HL-60 (cell line): ENCODE measurements around the gene CLOCK.

Experiments used
- DNase-seq, 2 experiments: peaks; one replicate each; pipeline ENCODE4 v3.0.0-alpha.2; 2010 to 2020; ENCODE audit warnings: low read depth in 1 of 2, low spot score in 1 of 2
- H3K27ac ChIP-seq: fragments of 250-450 bp; sonication (Bioruptor Pico); replicated peaks from 2 replicates; pipeline ENCODE4 v1.5.1; 2020; ENCODE audit warnings: mild to moderate bottlenecking, moderate library complexity
- H3K27me3 ChIP-seq: fragments of 250-450 bp; sonication (Bioruptor Pico); 2 replicates; pipeline ENCODE4 v1.5.1; 2021; ENCODE audit warnings: mild to moderate bottlenecking, moderate library complexity; ENCODE audit not compliant: insufficient read depth, poor library complexity, severe bottlenecking
- H3K4me3 ChIP-seq: replicated peaks from 2 replicates; pipeline ENCODE4 v1.5.1; 2011; ENCODE audit warnings: mild to moderate bottlenecking, control low read depth, low read length; ENCODE audit not compliant: insufficient read depth
- GABPA ChIP-seq: IDR thresholded peaks from 2 replicates; pipeline ENCODE4 v1.6.1; 2012; ENCODE audit warnings: low read depth
- POLR2AphosphoS5 ChIP-seq: IDR thresholded peaks from 2 replicates; pipeline ENCODE4 v1.6.1; 2012; ENCODE audit warnings: low read depth
- SPI1 ChIP-seq: IDR thresholded peaks from 2 replicates; pipeline ENCODE4 v1.6.1; 2012; ENCODE audit warnings: low read depth, mild to moderate bottlenecking, borderline replicate concordance
- TF ChIP-seq, protein P1 (sequence below): IDR thresholded peaks from one replicate; pipeline ENCODE4 v1.5.1; 2011; ENCODE audit warnings: low read length, control low read depth, inconsistent platforms; ENCODE audit not compliant: insufficient read depth
- TF ChIP-seq, protein P2 (sequence below): IDR thresholded peaks from 2 replicates; pipeline ENCODE4 v1.6.1; 2012; ENCODE audit warnings: low read depth; ENCODE audit not compliant: insufficient replicate concordance

The CLOCK gene

DNA sequence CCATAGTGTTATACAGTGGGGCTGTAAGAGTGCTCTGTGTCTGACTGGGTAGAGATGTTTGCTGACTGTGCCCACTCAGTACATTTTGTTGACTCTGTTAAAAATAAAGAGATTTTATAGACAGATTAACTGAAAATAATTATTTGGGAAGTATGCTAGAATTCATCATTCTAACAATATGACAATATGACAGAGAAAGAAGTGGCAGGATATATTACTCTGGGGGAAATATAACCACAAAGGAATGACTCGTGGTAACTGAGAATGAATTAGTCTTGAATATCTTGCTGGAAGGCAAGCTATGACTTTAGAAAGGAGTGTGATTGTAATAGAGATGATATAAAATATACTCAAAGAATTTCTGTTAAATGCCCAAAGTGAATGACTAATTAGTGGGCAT, 104.2 kb downstream of the CLOCK start:
- TF ChIP-seq, protein P1, sequence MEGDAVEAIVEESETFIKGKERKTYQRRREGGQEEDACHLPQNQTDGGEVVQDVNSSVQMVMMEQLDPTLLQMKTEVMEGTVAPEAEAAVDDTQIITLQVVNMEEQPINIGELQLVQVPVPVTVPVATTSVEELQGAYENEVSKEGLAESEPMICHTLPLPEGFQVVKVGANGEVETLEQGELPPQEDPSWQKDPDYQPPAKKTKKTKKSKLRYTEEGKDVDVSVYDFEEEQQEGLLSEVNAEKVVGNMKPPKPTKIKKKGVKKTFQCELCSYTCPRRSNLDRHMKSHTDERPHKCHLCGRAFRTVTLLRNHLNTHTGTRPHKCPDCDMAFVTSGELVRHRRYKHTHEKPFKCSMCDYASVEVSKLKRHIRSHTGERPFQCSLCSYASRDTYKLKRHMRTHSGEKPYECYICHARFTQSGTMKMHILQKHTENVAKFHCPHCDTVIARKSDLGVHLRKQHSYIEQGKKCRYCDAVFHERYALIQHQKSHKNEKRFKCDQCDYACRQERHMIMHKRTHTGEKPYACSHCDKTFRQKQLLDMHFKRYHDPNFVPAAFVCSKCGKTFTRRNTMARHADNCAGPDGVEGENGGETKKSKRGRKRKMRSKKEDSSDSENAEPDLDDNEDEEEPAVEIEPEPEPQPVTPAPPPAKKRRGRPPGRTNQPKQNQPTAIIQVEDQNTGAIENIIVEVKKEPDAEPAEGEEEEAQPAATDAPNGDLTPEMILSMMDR: no peak
- TF ChIP-seq GABPA: no peak
- TF ChIP-seq, protein P2, sequence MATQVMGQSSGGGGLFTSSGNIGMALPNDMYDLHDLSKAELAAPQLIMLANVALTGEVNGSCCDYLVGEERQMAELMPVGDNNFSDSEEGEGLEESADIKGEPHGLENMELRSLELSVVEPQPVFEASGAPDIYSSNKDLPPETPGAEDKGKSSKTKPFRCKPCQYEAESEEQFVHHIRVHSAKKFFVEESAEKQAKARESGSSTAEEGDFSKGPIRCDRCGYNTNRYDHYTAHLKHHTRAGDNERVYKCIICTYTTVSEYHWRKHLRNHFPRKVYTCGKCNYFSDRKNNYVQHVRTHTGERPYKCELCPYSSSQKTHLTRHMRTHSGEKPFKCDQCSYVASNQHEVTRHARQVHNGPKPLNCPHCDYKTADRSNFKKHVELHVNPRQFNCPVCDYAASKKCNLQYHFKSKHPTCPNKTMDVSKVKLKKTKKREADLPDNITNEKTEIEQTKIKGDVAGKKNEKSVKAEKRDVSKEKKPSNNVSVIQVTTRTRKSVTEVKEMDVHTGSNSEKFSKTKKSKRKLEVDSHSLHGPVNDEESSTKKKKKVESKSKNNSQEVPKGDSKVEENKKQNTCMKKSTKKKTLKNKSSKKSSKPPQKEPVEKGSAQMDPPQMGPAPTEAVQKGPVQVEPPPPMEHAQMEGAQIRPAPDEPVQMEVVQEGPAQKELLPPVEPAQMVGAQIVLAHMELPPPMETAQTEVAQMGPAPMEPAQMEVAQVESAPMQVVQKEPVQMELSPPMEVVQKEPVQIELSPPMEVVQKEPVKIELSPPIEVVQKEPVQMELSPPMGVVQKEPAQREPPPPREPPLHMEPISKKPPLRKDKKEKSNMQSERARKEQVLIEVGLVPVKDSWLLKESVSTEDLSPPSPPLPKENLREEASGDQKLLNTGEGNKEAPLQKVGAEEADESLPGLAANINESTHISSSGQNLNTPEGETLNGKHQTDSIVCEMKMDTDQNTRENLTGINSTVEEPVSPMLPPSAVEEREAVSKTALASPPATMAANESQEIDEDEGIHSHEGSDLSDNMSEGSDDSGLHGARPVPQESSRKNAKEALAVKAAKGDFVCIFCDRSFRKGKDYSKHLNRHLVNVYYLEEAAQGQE: no peak
- TF ChIP-seq SPI1: no peak
- no peak for DNase-seq
- Histone ChIP-seq H3K4me3 (no peak overlapping the region), H3K27me3 (no peaks in the 10 kb centered on the region), H3K27ac (no peak overlapping the region)

- TF ChIP-seq GABPA (no peak), SPI1 (no peak), POLR2AphosphoS5 (no peak)
- TF ChIP-seq, protein P2: no peak
- TF ChIP-seq, protein P1: no peak
- no peak overlapping the region for H3K27ac ChIP-seq
- H3K27me3 ChIP-seq: no peaks in the 10 kb centered on the region
- no peak overlapping the region for H3K4me3 ChIP-seq
- no peak for DNase-seq
Observed at GRCh38 chr4:55440786-55441185, 105.9 kb downstream of the CLOCK start.

GRCh38 chr4:55439023-55439422, 107.7 kb downstream of the CLOCK start:
- no peak for DNase-seq
- Histone ChIP-seq H3K27ac (no peak overlapping the region), H3K27me3 (no peaks in the 10 kb centered on the region), H3K4me3 (no peak overlapping the region)
- TF ChIP-seq SPI1 (no peak), GABPA (no peak), POLR2AphosphoS5 (no peak)
- TF ChIP-seq, protein P1: no peak
- TF ChIP-seq, protein P2: no peak
